CD4-positive, alpha-beta T cell treated with Interleukin-4 for 4 hours (primary cell): ENCODE data around the gene TNXB.

ENCODE experiments used
- DNase-seq: peaks from one replicate; pipeline ENCODE4 v3.0.0-alpha.2; 2020

TNXB gene

GRCh38 chr6:32140420-32141046 is 31.4 kb upstream of the TNXB start:
- DNase-seq = no peak

- DNase-seq = no peak
Observed at GRCh38 chr6:32139590-32139989, 30.5 kb upstream of the TNXB start.

DNA sequence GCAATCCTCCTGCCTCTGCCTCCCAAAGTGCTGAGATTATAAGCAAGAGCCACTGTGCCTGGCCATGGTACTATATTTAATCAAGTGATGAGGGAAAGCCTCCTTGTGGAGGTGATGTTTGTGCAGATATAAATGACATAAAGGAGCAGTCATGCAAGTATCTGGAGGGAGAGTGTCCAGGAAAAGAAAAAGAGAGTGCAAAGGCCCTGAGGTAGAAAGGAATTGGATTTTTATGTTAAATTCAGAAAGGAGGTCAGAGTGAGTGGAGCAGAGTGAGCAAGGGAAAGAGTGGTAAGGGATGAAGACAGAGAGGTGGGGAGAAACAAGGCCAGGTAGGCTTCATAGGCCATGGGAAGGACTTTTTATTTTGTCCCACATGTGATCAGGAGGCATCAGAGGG is 28.3 kb upstream of the TNXB start:
- no peak for DNase-seq

GRCh38 chr6:32133786-32134185 is 24.6 kb upstream of the TNXB start:
- no peak for DNase-seq

DNA sequence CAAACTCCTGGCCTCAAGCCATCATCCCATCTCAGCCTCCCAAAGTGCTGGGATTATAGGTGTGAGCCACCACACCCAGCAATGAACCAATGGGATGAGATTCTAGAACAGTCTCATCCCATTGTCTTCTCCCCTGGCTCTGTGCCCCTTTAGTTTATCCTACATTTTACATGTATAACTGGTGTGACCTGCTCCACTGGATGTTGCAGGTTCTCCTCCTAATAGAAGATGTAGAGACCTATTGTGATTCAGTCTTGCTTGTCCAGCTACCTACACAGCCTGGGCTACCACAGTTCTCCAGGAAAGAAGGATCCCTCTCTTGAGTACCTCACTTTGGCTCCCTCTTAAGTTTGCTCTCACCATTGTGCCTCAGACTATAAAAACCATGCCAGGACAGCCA is 23.0 kb upstream of the TNXB start:
- DNase-seq = no peak

GRCh38 chr6:32131439-32131948 is 22.4 kb upstream of the TNXB start:
- DNase-seq = no peak

DNA sequence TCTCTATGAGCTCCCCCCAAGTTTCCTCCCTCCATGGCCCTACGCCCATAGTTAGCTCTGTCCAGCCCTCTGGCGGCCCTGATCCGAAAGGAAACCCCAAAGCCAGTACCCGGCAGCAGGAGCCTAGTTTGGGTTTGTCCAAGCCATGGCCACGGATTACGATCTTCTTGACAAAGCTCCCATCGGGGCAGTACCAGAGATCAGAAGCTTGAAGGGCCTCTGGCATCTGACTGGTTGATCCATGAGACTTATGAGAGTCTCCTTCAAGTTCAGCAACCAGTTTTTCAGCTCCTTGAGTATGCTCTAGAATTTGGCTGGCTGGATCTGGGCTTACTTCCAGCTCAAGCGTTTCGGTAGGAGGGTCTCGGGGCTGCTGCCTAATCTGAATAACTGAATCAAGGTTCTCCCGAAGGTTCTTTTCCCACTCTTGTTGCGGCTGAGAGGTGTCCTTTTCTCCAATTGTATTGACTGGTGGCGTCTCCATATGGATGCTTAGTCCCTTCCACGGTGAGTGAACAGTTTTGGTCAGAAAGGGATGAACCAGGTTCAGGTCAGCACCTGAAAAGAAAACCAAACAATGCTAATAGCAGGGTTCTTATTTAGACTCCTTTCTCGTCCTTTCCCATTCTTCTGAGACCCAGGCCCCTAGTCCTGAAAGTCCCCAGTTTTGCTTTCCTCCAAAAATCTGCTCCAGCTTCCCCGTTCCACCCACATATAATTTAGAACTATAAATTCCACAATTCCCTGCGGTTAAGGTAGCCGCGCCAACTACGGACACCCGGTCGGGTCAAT is 20.4 kb upstream of the TNXB start:
- DNase-seq = no peak

GRCh38 chr6:32128751-32129296 is 19.7 kb upstream of the TNXB start:
- DNase-seq = no peak

GRCh38 chr6:32127717-32128592 is 18.8 kb upstream of the TNXB start, which contains the start of gene ATF6B:
ATF6B (minus strand) TSS chr6:32128246; CDS start chr6:32128207, 39 bp downstream.
- peak; percentile 99 for DNase-seq

DNA sequence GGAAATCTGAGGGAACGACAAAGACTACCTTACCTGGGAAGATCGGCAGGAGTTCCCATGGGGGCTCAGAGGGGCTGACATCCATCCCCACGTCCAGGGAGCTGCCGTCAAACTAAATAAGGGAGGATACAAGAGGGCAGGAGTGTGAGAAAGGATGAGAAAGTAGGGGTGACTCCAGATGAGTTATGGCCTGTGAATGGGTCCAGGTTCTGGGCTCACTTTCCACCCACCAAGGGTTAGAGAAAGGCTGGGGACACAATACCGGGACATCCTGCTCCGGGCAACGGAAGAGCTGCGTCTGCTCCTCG is 18.2 kb upstream of the TNXB start:
- DNase-seq = no peak

DNA sequence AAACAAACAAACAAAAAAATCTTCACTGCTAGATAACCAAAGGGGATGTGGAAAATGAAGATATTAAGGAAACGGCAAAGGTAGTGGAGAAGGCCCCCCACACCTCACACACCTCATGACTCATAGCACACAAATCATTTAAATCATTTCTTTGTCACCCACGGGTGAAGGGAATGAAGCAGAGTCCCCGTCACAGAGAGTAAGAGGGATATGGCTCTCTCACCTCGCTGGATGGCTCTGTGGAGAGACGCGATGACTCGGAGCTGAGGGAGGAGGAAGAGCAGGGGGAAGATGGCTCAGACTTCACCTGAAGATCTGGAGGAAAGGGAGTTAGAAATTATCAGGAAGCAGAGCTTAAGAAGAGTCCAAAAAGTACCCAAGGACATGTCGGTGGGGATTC is 17.7 kb upstream of the TNXB start:
- no peak for DNase-seq

GRCh38 chr6:32123681-32124080 is 14.5 kb upstream of the TNXB start:
- no peak for DNase-seq

- DNase-seq = no peak
Observed at GRCh38 chr6:32120573-32121059, 11.5 kb upstream of the TNXB start.

- peak; percentile 59 for DNase-seq
Observed at GRCh38 chr6:32118782-32119628, 9.9 kb upstream of the TNXB start.

DNA sequence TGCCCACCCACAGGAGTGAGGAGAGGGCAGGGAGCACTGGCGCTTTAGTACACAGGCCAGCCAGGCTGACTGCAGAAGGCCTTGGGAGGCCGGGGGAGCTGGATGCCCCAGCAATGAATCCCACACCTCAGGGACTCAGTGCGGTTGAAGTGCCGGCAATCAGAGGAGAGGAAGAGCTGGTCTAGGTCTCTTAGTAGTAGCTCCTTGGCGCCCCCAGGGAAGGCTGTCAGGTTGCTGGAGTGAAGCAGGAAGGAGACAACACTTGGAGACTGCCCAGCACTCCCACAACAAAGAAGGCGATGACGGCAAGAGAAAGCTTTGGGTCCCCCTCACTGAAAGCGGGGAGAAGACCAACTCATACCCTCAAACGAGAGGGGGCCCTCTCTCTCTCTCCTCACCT is 8.3 kb upstream of the TNXB start:
- DNase-seq = no peak

DNA sequence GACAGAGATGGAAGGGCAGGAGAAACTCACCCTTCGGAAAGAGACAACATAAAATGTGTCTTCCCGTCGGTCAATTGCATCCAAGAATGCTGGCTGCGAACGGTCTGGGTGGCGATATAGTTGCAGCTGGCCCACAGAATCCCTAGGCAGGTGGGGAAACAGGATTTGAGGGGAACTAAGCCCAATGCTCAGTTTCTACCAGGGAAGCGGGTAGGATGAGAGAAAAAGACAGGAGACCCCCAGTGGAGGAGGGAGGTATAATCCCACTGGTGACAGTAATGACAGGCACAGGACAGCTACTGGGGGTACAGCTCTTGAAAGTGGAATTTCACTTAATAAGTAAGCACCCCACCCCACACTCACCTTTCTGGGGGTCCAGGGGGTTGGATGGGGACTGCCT is 7.5 kb upstream of the TNXB start:
- no peak for DNase-seq

DNA sequence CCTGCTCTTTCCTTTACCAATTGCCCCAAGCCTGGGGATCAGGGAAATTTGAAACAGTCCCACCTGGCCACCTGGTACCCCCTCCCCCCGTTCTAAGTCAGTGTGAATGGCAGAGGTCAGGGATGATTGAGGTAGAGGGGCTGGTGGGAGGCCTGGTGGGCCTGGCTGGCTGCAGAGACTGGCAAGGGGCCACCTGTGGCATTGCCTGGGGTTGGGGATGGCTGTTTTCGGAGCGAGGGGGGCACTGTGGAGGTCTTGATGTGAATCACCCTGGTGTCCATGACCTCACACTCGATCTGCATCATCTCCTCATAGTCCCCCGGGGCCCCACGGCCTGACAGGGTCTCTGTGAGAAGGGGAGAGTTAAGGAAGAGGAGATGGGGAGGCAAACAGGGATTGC is 6.5 kb upstream of the TNXB start:
- no peak for DNase-seq

DNA sequence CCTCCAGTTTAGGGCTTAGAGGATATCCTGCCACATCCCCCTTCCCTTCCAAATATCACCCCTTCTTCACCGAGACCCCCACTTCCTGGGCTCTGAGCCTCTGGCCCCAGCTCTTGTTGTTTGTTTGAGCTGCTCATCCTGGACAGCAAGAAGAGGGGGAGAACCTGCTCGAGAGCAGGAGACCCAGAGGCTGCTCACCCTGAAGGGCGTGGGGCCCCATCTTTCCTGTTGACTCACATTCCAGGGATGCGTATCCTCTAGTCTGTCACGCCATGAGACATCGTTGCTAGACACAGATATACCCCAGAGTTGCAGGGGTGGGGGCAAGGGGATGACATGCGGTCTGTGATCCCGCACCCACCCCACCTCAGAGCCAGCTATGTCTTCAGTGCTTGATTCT is 5.7 kb upstream of the TNXB start:
- no peak for DNase-seq

DNA sequence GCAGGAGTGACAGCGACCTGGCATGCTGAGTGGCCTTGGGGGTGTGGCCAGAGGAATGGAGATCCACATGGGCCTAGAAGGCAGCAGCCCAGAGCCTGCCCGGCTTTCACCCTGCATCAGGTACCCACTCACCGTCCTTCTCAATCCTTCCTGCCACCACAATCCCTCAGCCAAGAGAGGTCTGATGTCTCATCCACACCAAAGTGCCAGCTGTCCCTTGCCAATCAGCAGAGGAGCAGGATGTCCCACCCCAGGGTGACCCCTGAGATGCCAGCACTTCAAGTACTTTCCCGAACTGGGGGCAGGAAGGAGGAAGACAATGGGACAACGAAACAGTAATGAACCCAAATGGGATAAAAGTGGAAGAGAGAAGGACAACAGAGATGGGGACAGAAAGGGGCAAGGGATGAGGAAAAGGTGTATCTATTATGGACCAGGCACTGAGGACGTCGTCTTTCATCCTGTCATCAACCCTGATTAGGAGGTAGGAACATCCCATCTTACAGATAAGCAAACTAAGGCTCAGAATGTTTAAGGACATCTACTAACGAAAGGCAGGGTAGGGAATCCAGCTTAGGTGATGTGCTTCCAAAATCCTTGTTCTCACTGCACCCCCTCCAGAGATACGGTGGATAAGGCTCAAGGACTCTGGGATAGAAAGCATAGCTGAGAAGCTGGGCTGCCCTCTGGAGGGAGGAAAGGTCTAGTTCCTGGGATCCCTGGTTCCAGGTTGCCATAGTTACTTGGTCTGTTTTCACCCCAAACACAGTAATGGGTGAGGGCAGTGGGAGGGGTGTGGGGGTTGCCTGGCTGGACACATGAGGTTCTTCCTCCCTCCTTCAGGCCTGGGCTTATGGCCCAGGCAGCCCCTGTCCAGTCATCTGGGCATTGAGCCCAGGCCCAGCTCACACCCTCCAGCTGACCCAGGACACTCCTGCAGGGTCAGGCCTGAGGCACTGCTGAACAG is 4.5 kb upstream of the TNXB start:
- no peak for DNase-seq

GRCh38 chr6:32112431-32112980 is 3.4 kb upstream of the TNXB start:
- DNase-seq = no peak
